Transverse colon (tissue), 4 donors: ENCODE data around the gene PTPRN2. TPM values are rescaled to one million over a fixed set of nuclear protein-coding genes. Genes with fewer than 3 reads are reported as not detected.
"Not testable (repeated sequence)": the region's sequence is repeated elsewhere in the genome, so short reads cannot be mapped to it uniquely, and the experiment has no call there.

Experiments used
- DNase-seq: peaks from one replicate; pipeline ENCODE4 v3.0.0-alpha.2; 2019
- H3K27ac ChIP-seq, 4 donors: fragments of 200-600 bp; sonication (generic); 2 replicates each; pipeline ENCODE4 v1.5.1; 2016 to 2018; ENCODE audit warnings: inconsistent platforms in 4 of 4
- H3K27me3 ChIP-seq: fragments of 200-600 bp; sonication (generic); 2 replicates; pipeline ENCODE4 v1.5.1; 2017; ENCODE audit warnings: inconsistent platforms
- H3K36me3 ChIP-seq, 4 donors: fragments of 200-600 bp; sonication (generic); 2 replicates each; pipeline ENCODE4 v1.5.1; 2017 to 2019; ENCODE audit warnings: inconsistent platforms in 4 of 4
- H3K4me1 ChIP-seq, 4 donors: fragments of 200-600 bp; sonication (generic); 2 replicates each; pipeline ENCODE4 v1.5.1; 2017 to 2020; ENCODE audit warnings: inconsistent platforms in 4 of 4
- H3K4me3 ChIP-seq, 4 donors: fragments of 200-600 bp; sonication (generic); 1 replicate in 1 of 4; 2 replicates in 3 of 4; pipeline versions ENCODE4 v1.5.1 to v1.6.1; 2017 to 2019; ENCODE audit warnings: inconsistent platforms in 4 of 4
- H3K9me3 ChIP-seq, 2 donors: fragments of 200-600 bp; sonication (generic); 2 replicates each; pipeline ENCODE4 v1.5.1; 2017 to 2019; ENCODE audit warnings: inconsistent platforms in 2 of 2
- CTCF ChIP-seq, 5 experiments: fragments of 200-600 bp in 3 of 5; fragments of 450-650 bp in 2 of 5; sonication (generic) in 3 of 5; IDR thresholded peaks; 1 replicate in 2 of 5; 2 replicates in 3 of 5; pipeline ENCODE4 v1.5.1; 2016 to 2017; ENCODE audit warnings: antibody characterized with exemption in 5 of 5, inconsistent platforms in 3 of 5, mild to moderate bottlenecking in 2 of 5, moderate library complexity in 1 of 5
- EP300 ChIP-seq: sonication (generic); formaldehyde crosslinking; IDR thresholded peaks from one replicate; pipeline ENCODE4 v1.6.1; 2017; ENCODE audit warnings: antibody characterized with exemption, low read depth
- POLR2A ChIP-seq: fragments of 450-650 bp; IDR thresholded peaks from one replicate; pipeline ENCODE4 v1.6.1; 2016; ENCODE audit warnings: antibody characterized with exemption, mild to moderate bottlenecking, moderate library complexity
- POLR2AphosphoS5 ChIP-seq, 3 donors: sonication (generic); formaldehyde crosslinking; IDR thresholded peaks; one replicate each; pipeline ENCODE4 v1.6.1; 2016; ENCODE audit warnings: antibody characterized with exemption in 3 of 3
- WGBS, 2 donors: methylation state at CpG; one replicate each; pipeline ENCODE4 v1.1.5; 2018; ENCODE audit warnings: low coverage in 1 of 2; 5-methylcytosine and 5-hydroxymethylcytosine counted together
- in situ Hi-C, 4 donors: fragments of 200-750 bp; cut with MboI; loops; one replicate each; pipeline versions ENCODE4 v1.15.0 to v1.15.1; 2017; ENCODE audit warnings: low sequenced_read_pairs in 3 of 4, low pct_ligation_motif_present in 1 of 4, low pct_unique_long_range_greater_than_20kb in 1 of 4
- intact Hi-C: fragments of 100-400 bp; cut with DNase I; formaldehyde crosslinking; loops from one replicate; pipeline ENCODE4 v1.15.1; 2023; ENCODE audit warnings: low total_unique reads
- total RNA-seq, 4 donors: library from RNA; depleted of rRNA; stranded (reverse); fragments of >200 nt; gene quantifications; one replicate each; pipeline ENCODE4 v1.1.0, GENCODE V29; 2016

PTPRN2 gene
- total RNA-seq, 4 donors from 2014 or later = 15.4 to 31.1 (median 21.8) TPM

- Histone ChIP-seq H3K4me3 (no peak overlapping the region), H3K4me1 (no peaks in the 10 kb centered on the region), H3K27me3 (no peaks in the 10 kb centered on the region), H3K27ac (no peak overlapping the region), H3K36me3 (no peaks in the 10 kb centered on the region), H3K9me3 (no peaks in the 10 kb centered on the region)
- no peak for TF ChIP-seq POLR2A
- TF ChIP-seq EP300 = no peak
- no peak for TF ChIP-seq CTCF (IDR thresholded peaks at IDR 0.05)
- TF ChIP-seq POLR2AphosphoS5 (IDR thresholded peaks at IDR 0.05) = no peak
- no peak for DNase-seq
- intact Hi-C loops = no loop called here
- in situ Hi-C loops = no loop called here
- 84 to 100% methylated on average over 3 to 17 of the region's 28 CpGs for WGBS, 2 donors
Observed at GRCh38 chr7:157734676-157735640, 852.7 kb downstream of the PTPRN2 start.

GRCh38 chr7:157733760-157734395, 853.7 kb downstream of the PTPRN2 start:
- intact Hi-C loops, in situ Hi-C loops, H3K27me3 ChIP-seq: not testable (repeated sequence)

GRCh38 chr7:157731126-157731525, 856.5 kb downstream of the PTPRN2 start:
- TF ChIP-seq CTCF (IDR thresholded peaks at IDR 0.05) (no peak), POLR2A (no peak), EP300 (no peak), POLR2AphosphoS5 (IDR thresholded peaks at IDR 0.05) (no peak)
- Histone ChIP-seq H3K9me3 (no peaks in the 10 kb centered on the region), H3K27ac (no peak overlapping the region), H3K4me3 (no peak overlapping the region), H3K27me3 (no peaks in the 10 kb centered on the region), H3K4me1 (no peaks in the 10 kb centered on the region), H3K36me3 (no peaks in the 10 kb centered on the region)
- in situ Hi-C loops = no loop called here
- intact Hi-C loops = no loop called here
- 60 to 76% methylated on average over 1 to 13 of the region's 13 CpGs for WGBS, 2 donors
- DNase-seq = no peak

More at GRCh38 chr7:157733760-157734395, 853.7 kb downstream of the PTPRN2 start:
- H3K36me3 ChIP-seq, H3K4me3 ChIP-seq, H3K27ac ChIP-seq, H3K4me1 ChIP-seq, H3K9me3 ChIP-seq, DNase-seq: not testable (repeated sequence)
- 93% methylated on average over 29 of the region's 33 CpGs; no CpG with 5 or more reads in 1 of the 2 donors for WGBS, 2 donors

- Histone ChIP-seq H3K27me3 (no peaks in the 10 kb centered on the region), H3K4me3 (no peak overlapping the region), H3K36me3 (no peaks in the 10 kb centered on the region), H3K9me3 (no peaks in the 10 kb centered on the region), H3K27ac (no peak overlapping the region), H3K4me1 (no peaks in the 10 kb centered on the region)
- 82% methylated on average over 15 of the region's 15 CpGs; no CpG with 5 or more reads in 1 of the 2 donors for WGBS, 2 donors
- no peak for TF ChIP-seq EP300
- no peak for TF ChIP-seq CTCF (IDR thresholded peaks at IDR 0.05)
- TF ChIP-seq POLR2A = no peak
- TF ChIP-seq POLR2AphosphoS5 (IDR thresholded peaks at IDR 0.05) = no peak
- in situ Hi-C loops = no loop called here
- DNase-seq = no peak
- intact Hi-C loops = no loop called here
Observed at GRCh38 chr7:157730614-157731013, 857.0 kb downstream of the PTPRN2 start.
